ENCODE results near the gene CX3CL1. TPM values are rescaled to one million over a fixed set of nuclear protein-coding genes. Genes with fewer than 3 reads are reported as not detected.

Gene CX3CL1
- total RNA-seq, 2 experiments from 2014 or later: not detected

Other genes starting within 250 kb of the CX3CL1 start
- 100 to 1,000 TPM; 101 to 102 TPM for gene PSME3IP1, start 186.5 kb upstream of the CX3CL1 start, total RNA-seq
- gene RSPRY1, start 186.2 kb upstream of the CX3CL1 start, total RNA-seq: 10 to 100 TPM; 31.5 to 33.3 TPM
- gene ARL2BP, start 127.2 kb upstream of the CX3CL1 start, total RNA-seq: 10 to 100 TPM; 16.4 to 16.9 TPM
- not detected for gene PLLP, start 87.8 kb upstream of the CX3CL1 start, total RNA-seq
- gene CCL22, start 13.7 kb upstream of the CX3CL1 start, total RNA-seq: 1 to 10 TPM; 1.5 to 1.7 TPM
- gene CCL17, start 32.3 kb downstream of the CX3CL1 start, total RNA-seq: 1 to 10 TPM; 1.6 to 3.1 TPM
- 10 to 100 TPM; 34.8 to 38.5 TPM for gene CIAPIN1, start 74.9 kb downstream of the CX3CL1 start, total RNA-seq
- gene COQ9, start 75.0 kb downstream of the CX3CL1 start, total RNA-seq: 10 to 100 TPM; 29.8 to 33.0 TPM
- gene POLR2C, start 90.2 kb downstream of the CX3CL1 start, total RNA-seq: 10 to 100 TPM; 52.5 to 57.0 TPM
- gene DOK4, start 114.0 kb downstream of the CX3CL1 start, total RNA-seq: 1 to 10 TPM; 5.5 to 7.1 TPM
- 1 to 10 TPM; 7.0 to 7.9 TPM for gene CCDC102A, start 164.1 kb downstream of the CX3CL1 start, total RNA-seq
- gene ADGRG5, start 170.2 kb downstream of the CX3CL1 start, total RNA-seq: 1 to 10 TPM; 6.7 to 6.9 TPM

Data from activated CD4-positive, alpha-beta memory T cell treated with anti-CD3 and anti-CD28 coated beads for 36 hours (primary cell).